HEK293 (cell line): ENCODE measurements around the gene PIWIL1.

ENCODE experiments used
- CTCF ChIP-seq: fragments of 450-650 bp; formaldehyde crosslinking; IDR thresholded peaks from 2 replicates; pipeline ENCODE4 v1.5.1; 2016; ENCODE audit warnings: missing biosample characterization, missing genetic modification characterization
- ZNF274 ChIP-seq, 2 experiments: fragments of 200-500 bp in 1 of 2; fragments of 450-650 bp in 1 of 2; sonication (Bioruptor generic) in 1 of 2; formaldehyde crosslinking in 1 of 2; IDR thresholded peaks; 2 replicates each; pipeline versions ENCODE4 v1.5.1 to v1.6.1; 2014 to 2016; ENCODE audit warnings: borderline replicate concordance in 1 of 2, inconsistent platforms in 1 of 2, low read length in 1 of 2, missing biosample characterization in 1 of 2, missing genetic modification characterization in 1 of 2

- no peak for TF ChIP-seq ZNF274 (IDR thresholded peaks at IDR 0.05; ENCODE audit: low read length)
- TF ChIP-seq ZNF274 (tag by site-specific recombination; IDR thresholded peaks at IDR 0.05; ENCODE audit: borderline replicate concordance), result no peak
- no peak for TF ChIP-seq CTCF
Observed at GRCh38 chr12:130412384-130412783, 74.7 kb downstream of the PIWIL1 start.
